ENCODE results near the gene MCUR1. TPM values are rescaled to one million over a fixed set of nuclear protein-coding genes. Genes with fewer than 3 reads are reported as not detected.
A peak's percentile ranks its signal among the peaks of the same experiment; 100 is the strongest.

MCUR1 gene
- total and polyA plus RNA-seq, 2 of the 13 experiments (the other 11 are each of a cell fraction or from before 2014, with no cell fraction given), result 8.0 to 29.6 TPM

- TF ChIP-seq PRDM15 (CRISPR knock-in tag; IDR thresholded peaks at IDR 0.05) (no peak), HOXA3 (CRISPR knock-in tag; IDR thresholded peaks at IDR 0.05) (peak; percentile 21; the same call in 1 of the 2 replicates), CHCHD3 (CRISPR knock-in tag; IDR thresholded peaks at IDR 0.05) (no peak), CSRNP2 (CRISPR knock-in tag; conservative IDR thresholded peaks at IDR 0.05; ENCODE audit: low read depth) (no peak), MAZ (IDR thresholded peaks at IDR 0.05; ENCODE audit: borderline replicate concordance, low read depth, low read length) (0 out of 2 replicates have a peak, but pooled peaks have one; percentile 40), MAZ (CRISPR knock-in tag; IDR thresholded peaks at IDR 0.05; ENCODE audit: low read depth) (no peak), ZNF761 (CRISPR knock-in tag; conservative IDR thresholded peaks at IDR 0.05) (no peak), ZNF557 (CRISPR knock-in tag; IDR thresholded peaks at IDR 0.05) (no peak), RBAK (CRISPR knock-in tag; IDR thresholded peaks at IDR 0.05) (no peak), POGZ (CRISPR knock-in tag; IDR thresholded peaks at IDR 0.05) (peak; percentile 62), HNF1A (IDR thresholded peaks at IDR 0.05; ENCODE audit: low read depth) (no peak), HNF1A (CRISPR knock-in tag; IDR thresholded peaks at IDR 0.05; ENCODE audit: borderline replicate concordance) (no peak), ZNF607 (CRISPR knock-in tag; IDR thresholded peaks at IDR 0.05; ENCODE audit: borderline replicate concordance) (no peak), HMGXB3 (CRISPR knock-in tag; IDR thresholded peaks at IDR 0.05; ENCODE audit: borderline replicate concordance) (peak; percentile 97), DBP (CRISPR knock-in tag; IDR thresholded peaks at IDR 0.05; ENCODE audit: not compliant biosample characterization) (no peak)
Observed at GRCh38 chr6:13846841-13847240, 32.5 kb upstream of the MCUR1 start (continued).

Data from HepG2 (cell line).